Measurements from ENCODE around the gene ARIH2. TPM values are rescaled to one million over a fixed set of nuclear protein-coding genes. Genes with fewer than 3 reads are reported as not detected.

The ARIH2 gene
- total RNA-seq, 1 experiment from 2014 or later = 76.8 TPM

DNA sequence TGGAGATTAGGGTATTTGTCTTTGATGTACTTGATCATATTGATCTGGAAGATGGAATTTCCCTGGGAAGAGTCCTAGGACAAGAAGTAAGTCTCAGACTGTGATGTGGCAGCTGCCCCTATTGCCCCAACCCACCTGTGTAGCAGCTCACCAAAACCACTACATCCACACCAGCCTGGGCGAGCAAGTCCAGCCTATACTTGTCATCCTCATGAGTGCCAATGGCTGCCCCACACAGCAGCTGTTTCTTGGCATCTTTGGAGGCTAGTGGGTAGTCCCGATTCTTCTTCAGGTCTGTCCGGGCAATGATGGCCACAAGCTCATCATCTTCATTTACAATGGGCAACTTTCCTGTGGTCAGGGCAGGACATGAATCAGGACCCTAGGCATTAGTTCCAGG is 107.9 kb downstream of the ARIH2 start:
- no TSS peak for BruUV-seq (replicated peaks)
- no peak for TF ChIP-seq EZH2 (IDR thresholded peaks at IDR 0.05; ENCODE audit: borderline replicate concordance, low read depth, low read length, poor library complexity, severe bottlenecking)
- TF ChIP-seq, protein P1, sequence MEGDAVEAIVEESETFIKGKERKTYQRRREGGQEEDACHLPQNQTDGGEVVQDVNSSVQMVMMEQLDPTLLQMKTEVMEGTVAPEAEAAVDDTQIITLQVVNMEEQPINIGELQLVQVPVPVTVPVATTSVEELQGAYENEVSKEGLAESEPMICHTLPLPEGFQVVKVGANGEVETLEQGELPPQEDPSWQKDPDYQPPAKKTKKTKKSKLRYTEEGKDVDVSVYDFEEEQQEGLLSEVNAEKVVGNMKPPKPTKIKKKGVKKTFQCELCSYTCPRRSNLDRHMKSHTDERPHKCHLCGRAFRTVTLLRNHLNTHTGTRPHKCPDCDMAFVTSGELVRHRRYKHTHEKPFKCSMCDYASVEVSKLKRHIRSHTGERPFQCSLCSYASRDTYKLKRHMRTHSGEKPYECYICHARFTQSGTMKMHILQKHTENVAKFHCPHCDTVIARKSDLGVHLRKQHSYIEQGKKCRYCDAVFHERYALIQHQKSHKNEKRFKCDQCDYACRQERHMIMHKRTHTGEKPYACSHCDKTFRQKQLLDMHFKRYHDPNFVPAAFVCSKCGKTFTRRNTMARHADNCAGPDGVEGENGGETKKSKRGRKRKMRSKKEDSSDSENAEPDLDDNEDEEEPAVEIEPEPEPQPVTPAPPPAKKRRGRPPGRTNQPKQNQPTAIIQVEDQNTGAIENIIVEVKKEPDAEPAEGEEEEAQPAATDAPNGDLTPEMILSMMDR (conservative IDR thresholded peaks at IDR 0.05; ENCODE audit: low read depth, low read length) = no peak
- no peak overlapping the region for H3K27ac ChIP-seq (ENCODE audit: low read depth, low read length, poor library complexity, severe bottlenecking)
- DNase-seq (ENCODE audit: low spot score) = no peak
- no peaks in the 10 kb centered on the region for H3K27me3 ChIP-seq (replicated peaks; ENCODE audit: insufficient read depth, low read depth, low read length, poor library complexity)
- H3K9me3 ChIP-seq (ENCODE audit: low read depth, low read length, poor library complexity, severe bottlenecking) = no peaks in the 10 kb centered on the region
- intact Hi-C loops (cut with micrococcal nuclease; ENCODE audit: unreplicated experiment) = no loop called here
- CTCF ChIA-PET = no interaction called here
- H3K4me1 ChIP-seq (ENCODE audit: insufficient read depth, low read length, poor library complexity, severe bottlenecking) = peaks cover 6% of the 10 kb centered on the region
- H3K36me3 ChIP-seq (ENCODE audit: insufficient read depth, low read length, poor library complexity, severe bottlenecking) = peaks cover 26% of the 10 kb centered on the region
- POLR2A ChIA-PET (ENCODE audit: low non-redundant PET) = no interaction called here
- no peak overlapping the region for H3K4me3 ChIP-seq (ENCODE audit: low read depth, low read length, poor library complexity, severe bottlenecking)

DNA sequence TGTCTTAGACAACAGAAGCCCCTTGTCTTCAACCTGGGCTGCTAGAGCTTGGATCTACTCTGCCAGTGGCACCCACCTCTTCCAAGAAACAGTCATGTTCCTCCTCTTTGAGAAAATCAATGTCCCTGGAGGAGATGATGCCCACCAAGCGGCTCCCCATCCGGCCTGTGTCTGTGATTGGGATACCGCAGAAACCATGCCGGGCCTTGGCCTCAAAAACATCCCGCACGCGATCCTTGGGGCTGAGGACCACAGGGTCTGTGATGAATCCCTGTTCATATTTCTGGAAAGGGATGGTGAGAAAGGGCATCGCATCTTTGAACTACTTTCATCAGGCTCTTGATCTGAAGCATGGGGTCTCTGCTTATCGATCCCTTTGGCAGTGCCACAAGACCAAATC is 109.0 kb downstream of the ARIH2 start:
- H3K4me3 ChIP-seq (ENCODE audit: low read depth, low read length, poor library complexity, severe bottlenecking) = peak overlapping the region; percentile 66
- no peak for TF ChIP-seq EZH2 (IDR thresholded peaks at IDR 0.05; ENCODE audit: borderline replicate concordance, low read depth, low read length, poor library complexity, severe bottlenecking)
- TF ChIP-seq, protein P1 (conservative IDR thresholded peaks at IDR 0.05; ENCODE audit: low read depth, low read length) = no peak
- H3K27me3 ChIP-seq (replicated peaks; ENCODE audit: insufficient read depth, low read depth, low read length, poor library complexity) = no peaks in the 10 kb centered on the region
- no peaks in the 10 kb centered on the region for H3K9me3 ChIP-seq (ENCODE audit: low read depth, low read length, poor library complexity, severe bottlenecking)
- intact Hi-C loops (cut with micrococcal nuclease; ENCODE audit: unreplicated experiment) = no loop called here
- peaks cover 6% of the 10 kb centered on the region for H3K4me1 ChIP-seq (ENCODE audit: insufficient read depth, low read length, poor library complexity, severe bottlenecking)
- peaks cover 35% of the 10 kb centered on the region for H3K36me3 ChIP-seq (ENCODE audit: insufficient read depth, low read length, poor library complexity, severe bottlenecking)
- no peak overlapping the region for H3K27ac ChIP-seq (ENCODE audit: low read depth, low read length, poor library complexity, severe bottlenecking)
- POLR2A ChIA-PET (ENCODE audit: low non-redundant PET) = no interaction called here
- no TSS peak for BruUV-seq (replicated peaks)
- CTCF ChIA-PET = no interaction called here
- no peak for DNase-seq (ENCODE audit: low spot score)

DNA sequence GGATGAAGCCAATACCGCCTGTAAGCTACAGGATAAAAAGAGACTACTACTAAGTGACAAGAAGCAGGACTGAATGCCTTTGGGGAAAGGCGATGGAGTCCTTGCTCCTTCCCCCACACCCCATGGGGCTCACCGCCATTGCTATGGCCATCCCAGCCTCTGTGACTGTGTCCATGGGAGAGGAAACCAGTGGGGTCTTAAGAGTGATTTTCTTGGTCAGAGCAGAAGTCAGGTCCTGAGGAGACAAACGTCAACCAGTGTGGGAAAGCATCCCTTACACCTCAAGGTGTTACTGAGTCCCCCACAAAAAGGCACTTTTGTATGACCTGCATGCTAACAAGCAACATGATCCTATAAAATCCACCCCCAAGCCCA is 109.6 kb downstream of the ARIH2 start:
- H3K36me3 ChIP-seq (ENCODE audit: insufficient read depth, low read length, poor library complexity, severe bottlenecking) = peaks cover 38% of the 10 kb centered on the region
- no TSS peak for BruUV-seq (replicated peaks)
- POLR2A ChIA-PET (ENCODE audit: low non-redundant PET) = interaction anchor here (0.5 kb wide), 1 partner anchor 264 kb away, joined by 3 read pairs; no protein-coding TSS in a partner anchor

More for the DNA sequence above, 109.6 kb downstream of the ARIH2 start:
- intact Hi-C loops (cut with micrococcal nuclease; ENCODE audit: unreplicated experiment) = no loop called here
- peak overlapping the region; percentile 88 for H3K27ac ChIP-seq (ENCODE audit: low read depth, low read length, poor library complexity, severe bottlenecking)
- no peaks in the 10 kb centered on the region for H3K27me3 ChIP-seq (replicated peaks; ENCODE audit: insufficient read depth, low read depth, low read length, poor library complexity)
- H3K4me1 ChIP-seq (ENCODE audit: insufficient read depth, low read length, poor library complexity, severe bottlenecking) = peaks cover 6% of the 10 kb centered on the region
- peak overlapping the region; percentile 66 for H3K4me3 ChIP-seq (ENCODE audit: low read depth, low read length, poor library complexity, severe bottlenecking)
- TF ChIP-seq EZH2 (IDR thresholded peaks at IDR 0.05; ENCODE audit: borderline replicate concordance, low read depth, low read length, poor library complexity, severe bottlenecking) = no peak
- TF ChIP-seq, protein P1 (conservative IDR thresholded peaks at IDR 0.05; ENCODE audit: low read depth, low read length) = no peak
- CTCF ChIA-PET = no interaction called here
- no peak for DNase-seq (ENCODE audit: low spot score)
- no peaks in the 10 kb centered on the region for H3K9me3 ChIP-seq (ENCODE audit: low read depth, low read length, poor library complexity, severe bottlenecking)
